Breast epithelium (tissue), 4 donors: ENCODE results near the gene CTSS. TPM values are rescaled to one million over a fixed set of nuclear protein-coding genes. Genes with fewer than 3 reads are reported as not detected.

Experiments used
- DNase-seq, 2 donors: peaks; one replicate each; pipeline ENCODE4 v3.0.0-alpha.2; 2019; ENCODE audit warnings: low spot score in 2 of 2
- H3K27ac ChIP-seq, 2 donors: fragments of 200-600 bp; sonication (generic) in 1 of 2; one replicate each; pipeline ENCODE4 v1.5.1; 2016 to 2019; ENCODE audit warnings: mild to moderate bottlenecking in 1 of 2
- H3K27me3 ChIP-seq, 2 donors: fragments of 200-600 bp; sonication (generic) in 1 of 2; one replicate each; pipeline versions ENCODE4 v1.5.1 to v1.6.0; 2017 to 2019; ENCODE audit warnings: control low read depth in 1 of 2, mild to moderate bottlenecking in 1 of 2
- H3K36me3 ChIP-seq: fragments of 200-600 bp; one replicate; pipeline ENCODE4 v1.5.1; 2019
- H3K4me1 ChIP-seq, 2 donors: fragments of 200-600 bp; sonication (generic); one replicate each; pipeline ENCODE4 v1.5.1; 2016 to 2019; ENCODE audit warnings: control low read depth in 1 of 2
- H3K4me3 ChIP-seq, 3 donors: fragments of 200-600 bp; sonication (generic); 1 replicate in 2 of 3; 2 replicates in 1 of 3; pipeline ENCODE4 v1.5.1; 2016 to 2019; ENCODE audit warnings: mild to moderate bottlenecking in 3 of 3, moderate library complexity in 2 of 3
- H3K9me3 ChIP-seq, 2 donors: fragments of 200-600 bp; sonication (generic) in 1 of 2; one replicate each; pipeline ENCODE4 v1.5.1; 2016 to 2019; ENCODE audit warnings: control low read depth in 1 of 2
- CTCF ChIP-seq, 3 donors: fragments of 450-650 bp; IDR thresholded peaks; one replicate each; pipeline ENCODE4 v1.5.1; 2016 to 2017; ENCODE audit warnings: antibody characterized with exemption in 3 of 3, mild to moderate bottlenecking in 3 of 3, moderate library complexity in 3 of 3
- POLR2A ChIP-seq: fragments of 450-650 bp; IDR thresholded peaks from one replicate; pipeline ENCODE4 v1.6.1; 2016; ENCODE audit warnings: antibody characterized with exemption, mild to moderate bottlenecking, moderate library complexity
- POLR2AphosphoS5 ChIP-seq, 3 donors: sonication (generic); formaldehyde crosslinking; IDR thresholded peaks; one replicate each; pipeline ENCODE4 v1.6.1; 2017; ENCODE audit warnings: antibody characterized with exemption in 3 of 3
- intact Hi-C: fragments of 100-400 bp; cut with DNase I; formaldehyde crosslinking; loops from one replicate; pipeline ENCODE4 v1.15.1; 2023; ENCODE audit warnings: low total_unique reads
- total RNA-seq, 3 donors: library from RNA; depleted of rRNA; stranded (reverse); fragments of >200 nt; gene quantifications; one replicate each; pipeline ENCODE4 v1.1.0, GENCODE V29; 2016

CTSS gene
- total RNA-seq, 3 donors from 2014 or later, result 36.1 to 218 (median 153) TPM

- Histone ChIP-seq H3K27ac (no peak overlapping the region), H3K36me3 (no peaks in the 10 kb centered on the region), H3K9me3 (no peaks in the 10 kb centered on the region), H3K4me3 (no peak overlapping the region), H3K4me1 (no peaks in the 10 kb centered on the region), H3K27me3 (no peaks in the 10 kb centered on the region)
- intact Hi-C loops, result no loop called here
- TF ChIP-seq CTCF (IDR thresholded peaks at IDR 0.05) (no peak), POLR2A (no peak), POLR2AphosphoS5 (IDR thresholded peaks at IDR 0.05) (no peak)
- DNase-seq, result no peak
Observed at GRCh38 chr1:150688763-150689162, 76.8 kb downstream of the CTSS start.

GRCh38 chr1:150686275-150686674 lies 79.3 kb downstream of the CTSS start:
- Histone ChIP-seq H3K4me3 (no peak overlapping the region), H3K27me3 (no peaks in the 10 kb centered on the region), H3K36me3 (no peaks in the 10 kb centered on the region), H3K9me3 (no peaks in the 10 kb centered on the region), H3K4me1 (no peaks in the 10 kb centered on the region), H3K27ac (no peak overlapping the region)
- TF ChIP-seq POLR2A (no peak), POLR2AphosphoS5 (IDR thresholded peaks at IDR 0.05) (no peak), CTCF (IDR thresholded peaks at IDR 0.05) (no peak)
- intact Hi-C loops, result no loop called here
- no peak for DNase-seq

- H3K27ac ChIP-seq, result no peak overlapping the region
- no peaks in the 10 kb centered on the region for H3K27me3 ChIP-seq
- H3K4me1 ChIP-seq, result no peaks in the 10 kb centered on the region
- no peaks in the 10 kb centered on the region for H3K36me3 ChIP-seq
- no peaks in the 10 kb centered on the region for H3K9me3 ChIP-seq
- H3K4me3 ChIP-seq, result no peak overlapping the region
- no peak for TF ChIP-seq POLR2A
- TF ChIP-seq POLR2AphosphoS5 (IDR thresholded peaks at IDR 0.05), result no peak
- TF ChIP-seq CTCF (IDR thresholded peaks at IDR 0.05), result no peak
- intact Hi-C loops, result no loop called here
- no peak for DNase-seq
Observed at GRCh38 chr1:150683914-150684313, 81.7 kb downstream of the CTSS start.

Other genes with a start within 250 kb of the CTSS start
- gene ADAMTSL4, start 216.4 kb downstream of the CTSS start, total RNA-seq, result 10 to 100 TPM; 11.3 to 31.8 (median 30.2) TPM
- 100 to 1,000 TPM; 257 to 535 (median 333) TPM for gene MCL1, start 186.2 kb downstream of the CTSS start, total RNA-seq
- gene ENSA, start 136.2 kb downstream of the CTSS start, total RNA-seq, result 100 to 1,000 TPM; 187 to 273 (median 194) TPM
- 10 to 100 TPM; 22.2 to 44.3 (median 31.8) TPM for gene GOLPH3L, start 68.6 kb downstream of the CTSS start, total RNA-seq
- gene HORMAD1, start 44.9 kb downstream of the CTSS start, total RNA-seq, result under 1 TPM in 2 of 3 donors, not detected in 1; 0.48 to 0.66 TPM
- gene CTSK, start 42.5 kb upstream of the CTSS start, total RNA-seq, result 100 to 1,000 TPM; 111 to 590 (median 204) TPM
- gene ARNT, start 110.8 kb upstream of the CTSS start, total RNA-seq, result 10 to 100 TPM; 62.5 to 76.5 (median 72.1) TPM
- not detected for gene CTXND2, start 121.4 kb upstream of the CTSS start, total RNA-seq
- 10 to 100 TPM; 33.4 to 44.6 (median 41.0) TPM for gene SETDB1, start 160.6 kb upstream of the CTSS start, total RNA-seq
- gene CERS2, start 209.1 kb upstream of the CTSS start, total RNA-seq, result 100 to 1,000 TPM; 121 to 131 (median 128) TPM
- 10 to 100 TPM in 1 of 3 donors, 1 to 10 TPM in 1, not detected in 1; 3.6 to 13.0 TPM for gene ANXA9, start 216.5 kb upstream of the CTSS start, total RNA-seq
- 10 to 100 TPM; 26.2 to 33.5 (median 26.5) TPM for gene MINDY1, start 241.1 kb upstream of the CTSS start, total RNA-seq
- gene PRUNE1, start 242.7 kb upstream of the CTSS start, total RNA-seq, result 10 to 100 TPM; 21.6 to 34.1 (median 32.8) TPM